ENCODE results near the gene RPS6KA5.

Gene RPS6KA5

GRCh38 chr14:90820958-90821357, 239.5 kb downstream of the RPS6KA5 start:
- DNase-seq: peak; percentile 73

GRCh38 chr14:90819734-90820393, 240.6 kb downstream of the RPS6KA5 start:
- no peak for DNase-seq

- no peak for DNase-seq
Measured at GRCh38 chr14:90818715-90819114, 241.7 kb downstream of the RPS6KA5 start.

GRCh38 chr14:90816681-90817436, 243.6 kb downstream of the RPS6KA5 start:
- no peak for DNase-seq

- no peak for DNase-seq
Measured at GRCh38 chr14:90815822-90816662, 244.4 kb downstream of the RPS6KA5 start, which contains the start of gene TTC7B. TSS of gene TTC7B (minus strand) at chr14:90816430. CDS start at chr14:90816295, 135 bp downstream.

GRCh38 chr14:90815572-90815821, 244.9 kb downstream of the RPS6KA5 start:
- no peak for DNase-seq

- no peak for DNase-seq
Measured at GRCh38 chr14:90814806-90815571, 245.5 kb downstream of the RPS6KA5 start.

- DNase-seq: no peak
Measured at GRCh38 chr14:90813442-90813841, 247.0 kb downstream of the RPS6KA5 start.

GRCh38 chr14:90812109-90812508, 248.3 kb downstream of the RPS6KA5 start:
- DNase-seq: no peak

GRCh38 chr14:90811641-90812040, 248.8 kb downstream of the RPS6KA5 start:
- DNase-seq: no peak

GRCh38 chr14:90810806-90811205, 249.6 kb downstream of the RPS6KA5 start:
- peak; percentile 82 for DNase-seq

- DNase-seq: no peak
Measured at GRCh38 chr14:90809530-90810312, 250.7 kb downstream of the RPS6KA5 start.

- DNase-seq: no peak
Measured at GRCh38 chr14:90808759-90809529, 251.5 kb downstream of the RPS6KA5 start.

- no peak for DNase-seq
Measured at GRCh38 chr14:90807060-90807459, 253.4 kb downstream of the RPS6KA5 start.

GRCh38 chr14:90805662-90806540, 254.5 kb downstream of the RPS6KA5 start:
- DNase-seq: no peak

GRCh38 chr14:90805084-90805391, 255.4 kb downstream of the RPS6KA5 start:
- no peak for DNase-seq

- no peak for DNase-seq
Measured at GRCh38 chr14:90804292-90805083, 256.0 kb downstream of the RPS6KA5 start.

GRCh38 chr14:90803249-90803648, 257.2 kb downstream of the RPS6KA5 start:
- no peak for DNase-seq

GRCh38 chr14:90799420-90799819, 261.0 kb downstream of the RPS6KA5 start:
- no peak for DNase-seq

- DNase-seq: no peak
Measured at GRCh38 chr14:90797919-90798318, 262.5 kb downstream of the RPS6KA5 start.
